ENCODE data around the gene TTC22. TPM values are rescaled to one million over a fixed set of nuclear protein-coding genes. Genes with fewer than 3 reads are reported as not detected.

Gene TTC22
- total RNA-seq, 2 experiments from 2014 or later = 9.0 to 10.1 TPM

Other genes starting within 250 kb of the TTC22 start
- gene FAM151A, start 177.8 kb downstream of the TTC22 start, total RNA-seq = not detected
- under 1 TPM in 1 of 2 experiments, not detected in 1; 0.28 TPM for gene MROH7, start 159.5 kb downstream of the TTC22 start, total RNA-seq
- 10 to 100 TPM; 19.6 to 20.2 TPM for gene TTC4, start 85.5 kb downstream of the TTC22 start, total RNA-seq
- 1 to 10 TPM; 3.9 to 4.3 TPM for gene PARS2, start 36.8 kb downstream of the TTC22 start, total RNA-seq
- gene DHCR24, start 85.9 kb upstream of the TTC22 start, total RNA-seq = 10 to 100 TPM; 55.9 to 60.8 TPM
- gene TMEM61, start 179.3 kb upstream of the TTC22 start, total RNA-seq = not detected
- not detected for gene BSND, start 197.6 kb upstream of the TTC22 start, total RNA-seq
- gene PCSK9, start 238.2 kb upstream of the TTC22 start, total RNA-seq = not detected

Measured in activated naive CD8-positive, alpha-beta T cell treated with anti-CD3 and anti-CD28 coated beads, Interleukin-2, amount 10 ng/mL, durations not matched to agents 7 days and 5 days (primary cell).